GM10266 (cell line): ENCODE measurements around the gene PCED1A.

Experiments
- DNase-seq: peaks from one replicate; pipeline ENCODE4 v3.0.0; 2012; ENCODE audit errors: extremely low spot score
- CTCF ChIP-seq: IDR thresholded peaks from 2 replicates; pipeline ENCODE4 v1.5.1; 2012; ENCODE audit warnings: mild to moderate bottlenecking, low read depth; ENCODE audit not compliant: control insufficient read depth, insufficient read depth; ENCODE audit errors: missing control alignments

PCED1A gene

GRCh38 chr20:2797136-2797983 is 43.1 kb downstream of the PCED1A start:
- TF ChIP-seq CTCF = no peak

GRCh38 chr20:2796011-2796660 is 44.3 kb downstream of the PCED1A start:
- DNase-seq = no peak
- no peak for TF ChIP-seq CTCF

More at GRCh38 chr20:2797136-2797983, 43.1 kb downstream of the PCED1A start:
- DNase-seq = no peak

- no peak for DNase-seq
- no peak for TF ChIP-seq CTCF
These were observed 45.0 kb downstream of the PCED1A start for GRCh38 chr20:2795451-2795850.

GRCh38 chr20:2794866-2795447 is 45.5 kb downstream of the PCED1A start:
- no peak for DNase-seq
- no peak for TF ChIP-seq CTCF

- no peak for DNase-seq
- TF ChIP-seq CTCF = no peak
These were observed 46.2 kb downstream of the PCED1A start for GRCh38 chr20:2794202-2794748.

GRCh38 chr20:2793471-2793870 is 47.0 kb downstream of the PCED1A start:
- no peak for TF ChIP-seq CTCF
- DNase-seq = no peak
